Mucosa of descending colon (tissue), 3 donors: ENCODE measurements around the gene MAB21L1. TPM values are rescaled to one million over a fixed set of nuclear protein-coding genes. Genes with fewer than 3 reads are reported as not detected.

Source experiments
- ATAC-seq: fragments of 200-7000 bp; cut with Tn5 transposase; one replicate; pipeline ENCODE4 v1.9.1; 2020; ENCODE audit warnings: mild to moderate bottlenecking, moderate library complexity
- DNase-seq, 3 donors: peaks; one replicate each; pipeline ENCODE4 v3.0.0-alpha.2; 2020
- H3K36me3 ChIP-seq: fragments of 200-600 bp; one replicate; pipeline ENCODE4 v1.8.0; 2021; ENCODE audit warnings: low read depth, mild to moderate bottlenecking
- H3K4me1 ChIP-seq: fragments of 200-600 bp; one replicate; pipeline ENCODE4 v1.8.0; 2021; ENCODE audit warnings: low read depth, mild to moderate bottlenecking
- H3K4me3 ChIP-seq: fragments of 200-600 bp; one replicate; pipeline ENCODE4 v1.8.0; 2021; ENCODE audit warnings: mild to moderate bottlenecking
- H3K9me3 ChIP-seq: fragments of 200-600 bp; one replicate; pipeline ENCODE4 v1.8.0; 2021; ENCODE audit warnings: mild to moderate bottlenecking
- CTCF ChIP-seq: fragments of 200-600 bp; IDR thresholded peaks from one replicate; pipeline ENCODE4 v1.8.0; 2022; ENCODE audit warnings: antibody characterized with exemption, mild to moderate bottlenecking
- intact Hi-C, 2 donors: fragments of 100-400 bp; cut with DNase I in 1 of 2; cut with micrococcal nuclease in 1 of 2; formaldehyde crosslinking; loops; one replicate each; pipeline versions ENCODE4 v1.11.0 to v1.11.1; 2022; cut with DNase I, micrococcal nuclease
- total RNA-seq, 3 donors: library from RNA; stranded (reverse); fragmentation: NEBNext Ultra II Directional in 2 of 3; extraction: Animal tissue kit (Norgen Biotek cat#: 25700) in 2 of 3; gene quantifications; one replicate each; pipeline versions ENCODE4 v1.2.1 to v1.2.4, GENCODE V29; 2021 to 2023
- donor health status: DM: no; HTN: no; CAD: no; lungs with moderate emphysema.
- donor health status: DM: no; HTN: no; CAD: no.
- donor health status: DM: no; HTN: yes; CAD: no.

MAB21L1 gene
- total RNA-seq, 3 donors from 2014 or later = 0.12 to 2.2 (median 0.34) TPM

GRCh38 chr13:35499196-35499662 lies 22.7 kb upstream of the MAB21L1 start:
- Histone ChIP-seq H3K9me3 (no peaks in the 10 kb centered on the region), H3K4me3 (no peak overlapping the region), H3K36me3 (no peaks in the 10 kb centered on the region), H3K4me1 (no peaks in the 10 kb centered on the region)
- no peak for TF ChIP-seq CTCF
- intact Hi-C loops = no loop called here
- ATAC-seq (no peak), DNase-seq (no peak)

DNA sequence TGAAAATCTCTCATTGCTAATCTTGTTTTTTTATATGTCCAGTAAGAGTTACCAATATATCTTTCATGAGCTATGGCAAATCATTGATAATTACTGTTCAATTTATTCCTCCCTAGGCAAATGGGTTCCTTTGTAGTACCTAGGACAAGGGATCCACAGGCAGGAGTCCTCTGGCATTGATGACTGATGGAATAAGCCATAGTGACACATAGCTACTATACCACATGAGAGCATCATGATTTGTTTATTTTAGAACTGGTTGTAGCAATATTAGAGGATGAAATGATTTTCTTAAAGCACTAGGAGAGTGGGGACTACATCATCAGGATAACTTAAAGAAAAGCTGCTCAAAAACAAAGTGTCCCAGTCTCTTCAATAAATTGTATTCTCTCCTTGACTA lies 21.7 kb upstream of the MAB21L1 start:
- H3K4me3 ChIP-seq = no peak overlapping the region
- no peaks in the 10 kb centered on the region for H3K4me1 ChIP-seq
- intact Hi-C loops = no loop called here
- DNase-seq (no peak), ATAC-seq (no peak)
- no peaks in the 10 kb centered on the region for H3K9me3 ChIP-seq
- no peaks in the 10 kb centered on the region for H3K36me3 ChIP-seq
- no peak for TF ChIP-seq CTCF

- TF ChIP-seq CTCF = no peak
- intact Hi-C loops = no loop called here
- ATAC-seq = no peak
Measured at GRCh38 chr13:35496761-35497386, 20.4 kb upstream of the MAB21L1 start.

GRCh38 chr13:35496006-35496405 lies 19.5 kb upstream of the MAB21L1 start:
- no peak for TF ChIP-seq CTCF
- ATAC-seq (no peak), DNase-seq (no peak)
- no peaks in the 10 kb centered on the region for H3K36me3 ChIP-seq
- H3K9me3 ChIP-seq = no peaks in the 10 kb centered on the region
- intact Hi-C loops = no loop called here
- no peaks in the 10 kb centered on the region for H3K4me1 ChIP-seq
- H3K4me3 ChIP-seq = no peak overlapping the region

More at GRCh38 chr13:35496761-35497386, 20.4 kb upstream of the MAB21L1 start:
- Histone ChIP-seq H3K4me3 (no peak overlapping the region), H3K9me3 (no peaks in the 10 kb centered on the region), H3K4me1 (no peaks in the 10 kb centered on the region), H3K36me3 (no peaks in the 10 kb centered on the region)
- DNase-seq = no peak

DNA sequence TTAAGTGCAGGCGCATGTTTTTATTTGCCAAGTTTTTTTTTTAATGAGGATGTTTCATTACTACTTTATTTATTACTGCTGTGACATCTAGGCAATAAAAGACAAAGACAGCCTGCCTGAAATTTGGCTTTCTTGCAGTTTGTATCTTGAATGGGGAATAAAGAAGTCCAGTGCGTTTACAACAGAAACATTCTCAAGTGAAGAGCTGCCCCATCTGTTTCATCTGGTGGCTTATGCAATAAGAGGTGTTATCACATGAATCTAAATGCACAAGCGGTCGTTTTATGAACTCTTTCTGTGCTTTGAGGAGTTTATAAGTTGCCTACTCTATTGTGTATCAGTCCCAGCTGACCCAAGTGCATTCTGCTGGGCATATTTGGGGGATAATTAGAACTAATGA lies 12.6 kb upstream of the MAB21L1 start:
- Histone ChIP-seq H3K9me3 (no peaks in the 10 kb centered on the region), H3K4me1 (no peaks in the 10 kb centered on the region), H3K4me3 (no peak overlapping the region), H3K36me3 (no peaks in the 10 kb centered on the region)
- no peak for TF ChIP-seq CTCF
- intact Hi-C loops = no loop called here
- ATAC-seq (no peak), DNase-seq (no peak)

DNA sequence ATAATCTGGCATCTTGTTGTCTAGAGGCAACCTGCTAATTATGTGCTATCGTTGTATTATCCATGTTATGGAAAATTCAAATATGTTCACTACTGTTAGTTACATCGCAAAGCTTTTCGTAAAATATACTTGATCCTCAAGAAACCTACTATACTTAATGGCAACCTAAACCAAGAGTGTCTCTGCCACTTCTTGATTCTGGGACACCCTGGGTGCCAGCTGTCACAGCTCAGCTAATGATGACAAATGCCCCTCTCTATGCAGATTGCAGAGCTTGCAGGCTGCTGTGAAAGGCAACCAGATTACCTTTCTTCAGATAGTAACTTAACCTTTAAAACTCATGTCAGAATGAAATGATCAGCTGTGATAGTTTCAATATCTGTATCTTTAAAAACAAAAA lies 8.9 kb upstream of the MAB21L1 start:
- TF ChIP-seq CTCF = no peak
- intact Hi-C loops = no loop called here

More for the DNA sequence above, 8.9 kb upstream of the MAB21L1 start:
- ATAC-seq (no peak), DNase-seq (no peak)
- no peaks in the 10 kb centered on the region for H3K4me1 ChIP-seq
- no peaks in the 10 kb centered on the region for H3K36me3 ChIP-seq
- no peaks in the 10 kb centered on the region for H3K9me3 ChIP-seq
- no peak overlapping the region for H3K4me3 ChIP-seq
